HEK293 (cell line): ENCODE results near the gene NOP9.

ENCODE experiments used
- EGR2 ChIP-seq: fragments of 450-650 bp; formaldehyde crosslinking; IDR thresholded peaks from 2 replicates; pipeline ENCODE4 v1.5.1; 2016; ENCODE audit warnings: low read depth, missing biosample characterization, missing genetic modification characterization
- HIC1 ChIP-seq: fragments of 450-650 bp; formaldehyde crosslinking; IDR thresholded peaks from 2 replicates; pipeline ENCODE4 v1.5.1; 2016; ENCODE audit warnings: missing biosample characterization, missing genetic modification characterization
- HOXA7 ChIP-seq: sonication (generic); formaldehyde crosslinking; IDR thresholded peaks from 2 replicates; pipeline ENCODE4 v1.8.1; 2022; ENCODE audit warnings: missing genetic modification reagents, borderline replicate concordance
- IKZF3 ChIP-seq: fragments of 450-650 bp; IDR thresholded peaks from 2 replicates; pipeline ENCODE4 v1.5.0; 2018; ENCODE audit warnings: missing biosample characterization, mild to moderate bottlenecking, missing genetic modification characterization, moderate library complexity
- SETDB1 ChIP-seq: IDR thresholded peaks from one replicate; pipeline ENCODE4 v1.6.1; 2017; ENCODE audit warnings: mild to moderate bottlenecking, low read length, moderate library complexity, mixed read lengths; ENCODE audit not compliant: insufficient read length
- SP3 ChIP-seq: fragments of 450-650 bp; formaldehyde crosslinking; IDR thresholded peaks from 2 replicates; pipeline ENCODE4 v1.5.1; 2016; ENCODE audit warnings: missing biosample characterization, missing genetic modification characterization
- ZBTB10 ChIP-seq: fragments of 450-650 bp; formaldehyde crosslinking; IDR thresholded peaks from 2 replicates; pipeline ENCODE4 v1.5.1; 2016; ENCODE audit warnings: missing biosample characterization, missing genetic modification characterization
- ZBTB17 ChIP-seq: fragments of 450-650 bp; formaldehyde crosslinking; IDR thresholded peaks from 2 replicates; pipeline ENCODE4 v1.5.1; 2016; ENCODE audit warnings: missing biosample characterization, missing genetic modification characterization
- ZBTB44 ChIP-seq: fragments of 450-650 bp; IDR thresholded peaks from 2 replicates; pipeline ENCODE4 v1.5.1; 2018; ENCODE audit warnings: missing biosample characterization, mild to moderate bottlenecking, missing genetic modification characterization
- ZBTB48 ChIP-seq: fragments of 450-650 bp; formaldehyde crosslinking; IDR thresholded peaks from 2 replicates; pipeline ENCODE4 v1.5.1; 2016; ENCODE audit warnings: missing biosample characterization, missing genetic modification characterization
- ZBTB49 ChIP-seq: fragments of 450-650 bp; formaldehyde crosslinking; IDR thresholded peaks from 2 replicates; pipeline ENCODE4 v1.5.1; 2016; ENCODE audit warnings: missing biosample characterization, missing genetic modification characterization, low read depth
- ZFP69B ChIP-seq: fragments of 450-650 bp; formaldehyde crosslinking; IDR thresholded peaks from 2 replicates; pipeline ENCODE4 v1.5.1; 2016; ENCODE audit warnings: missing biosample characterization, missing genetic modification characterization
- ZNF184 ChIP-seq: fragments of 450-650 bp; IDR thresholded peaks from 2 replicates; pipeline ENCODE4 v1.5.1; 2018; ENCODE audit warnings: missing biosample characterization, mild to moderate bottlenecking, missing genetic modification characterization
- ZNF214 ChIP-seq: fragments of 450-650 bp; formaldehyde crosslinking; IDR thresholded peaks from 2 replicates; pipeline ENCODE4 v1.5.1; 2017; ENCODE audit warnings: missing biosample characterization, mild to moderate bottlenecking, missing genetic modification characterization, borderline replicate concordance
- ZNF26 ChIP-seq: fragments of 450-650 bp; formaldehyde crosslinking; IDR thresholded peaks from 2 replicates; pipeline ENCODE4 v1.5.1; 2016; ENCODE audit warnings: missing biosample characterization, missing genetic modification characterization
- ZNF292 ChIP-seq: fragments of 450-650 bp; formaldehyde crosslinking; IDR thresholded peaks from 2 replicates; pipeline ENCODE4 v1.5.1; 2016; ENCODE audit warnings: low read depth, missing biosample characterization, missing genetic modification characterization, borderline replicate concordance
- ZNF426 ChIP-seq: fragments of 450-650 bp; formaldehyde crosslinking; IDR thresholded peaks from 2 replicates; pipeline ENCODE4 v1.5.1; 2017; ENCODE audit warnings: missing biosample characterization, missing genetic modification characterization, mild to moderate bottlenecking, inconsistent platforms, moderate library complexity
- ZNF529 ChIP-seq: fragments of 450-650 bp; formaldehyde crosslinking; IDR thresholded peaks from 2 replicates; pipeline ENCODE4 v1.5.1; 2017; ENCODE audit warnings: missing genetic modification characterization, missing biosample characterization; ENCODE audit not compliant: insufficient replicate concordance
- ZNF548 ChIP-seq: fragments of 450-650 bp; formaldehyde crosslinking; IDR thresholded peaks from 2 replicates; pipeline ENCODE4 v1.5.1; 2016; ENCODE audit warnings: missing biosample characterization, missing genetic modification characterization
- ZNF707 ChIP-seq: fragments of 450-650 bp; formaldehyde crosslinking; IDR thresholded peaks from 2 replicates; pipeline ENCODE4 v1.5.1; 2016; ENCODE audit warnings: missing biosample characterization, missing genetic modification characterization
- ZNF76 ChIP-seq: fragments of 450-650 bp; formaldehyde crosslinking; IDR thresholded peaks from 2 replicates; pipeline ENCODE4; 2016; ENCODE audit warnings: low read depth, missing biosample characterization, missing genetic modification characterization, borderline replicate concordance
- ZNF768 ChIP-seq: fragments of 450-650 bp; formaldehyde crosslinking; IDR thresholded peaks from 2 replicates; pipeline ENCODE4 v1.5.1; 2018; ENCODE audit warnings: missing biosample characterization, mild to moderate bottlenecking, missing genetic modification characterization
- ZNF777 ChIP-seq: fragments of 450-650 bp; formaldehyde crosslinking; IDR thresholded peaks from 2 replicates; pipeline ENCODE4 v1.5.1; 2017; ENCODE audit warnings: missing biosample characterization, missing genetic modification characterization, borderline replicate concordance
- ZNF830 ChIP-seq: fragments of 450-650 bp; IDR thresholded peaks from 2 replicates; pipeline ENCODE4 v1.5.0; 2018; ENCODE audit warnings: missing biosample characterization, missing genetic modification characterization, low read depth, mild to moderate bottlenecking, moderate library complexity
- ZNF837 ChIP-seq: fragments of 450-650 bp; formaldehyde crosslinking; IDR thresholded peaks from 2 replicates; pipeline ENCODE4 v1.5.1; 2016; ENCODE audit warnings: missing biosample characterization, missing genetic modification characterization
- ZSCAN5A ChIP-seq: fragments of 450-650 bp; formaldehyde crosslinking; IDR thresholded peaks from 2 replicates; pipeline ENCODE4 v1.5.1; 2016; ENCODE audit warnings: missing biosample characterization, missing genetic modification characterization
- ZXDB ChIP-seq: fragments of 450-650 bp; formaldehyde crosslinking; IDR thresholded peaks from 2 replicates; pipeline ENCODE4 v1.5.1; 2016; ENCODE audit warnings: missing biosample characterization, missing genetic modification characterization

NOP9 gene

GRCh38 chr14:24299255-24300191 is at the start of gene NOP9, which contains the start of gene DHRS1 (continued):
- no peak for TF ChIP-seq ZNF26 (tag by site-specific recombination)
- TF ChIP-seq ZBTB48 (tag by site-specific recombination), result no peak
- no peak for TF ChIP-seq ZNF76
- TF ChIP-seq ZNF548 (tag by site-specific recombination), result no peak
- peak; percentile 76 for TF ChIP-seq ZXDB (tag by site-specific recombination)
- no peak for TF ChIP-seq ZNF837 (tag by site-specific recombination)
- TF ChIP-seq HOXA7, result no peak
- TF ChIP-seq ZNF777, result no peak
- no peak for TF ChIP-seq ZFP69B (tag by site-specific recombination)
- TF ChIP-seq ZBTB10 (tag by site-specific recombination), result peak; percentile 71
- TF ChIP-seq ZNF529 (tag by site-specific recombination), result no peak
- TF ChIP-seq ZSCAN5A, result no peak
- TF ChIP-seq HIC1, result no peak
- no peak for TF ChIP-seq ZBTB49 (tag by site-specific recombination)
- no peak for TF ChIP-seq ZNF426 (tag by site-specific recombination)
- TF ChIP-seq ZNF214 (tag by site-specific recombination), result no peak
- TF ChIP-seq ZNF707 (tag by site-specific recombination), result no peak
- no peak for TF ChIP-seq ZNF292 (tag by site-specific recombination)
- TF ChIP-seq ZBTB17, result peak; percentile 85
- no peak for TF ChIP-seq IKZF3 (tag by site-specific recombination)
- peak; percentile 89 for TF ChIP-seq SP3
- TF ChIP-seq ZNF830 (tag by site-specific recombination), result no peak
- TF ChIP-seq ZNF184 (tag by site-specific recombination), result no peak
- TF ChIP-seq EGR2 (tag by site-specific recombination), result no peak
- no peak for TF ChIP-seq ZNF768 (tag by site-specific recombination)
- no peak for TF ChIP-seq ZBTB44
- TF ChIP-seq SETDB1, result no peak
